NCI-H526 (cell line): ENCODE results near the gene CACNA2D3.

Experiments
- DNase-seq, 2 experiments: peaks; one replicate each; lab custom pipeline; 2025; lab: John Stamatoyannopoulos, UW

The CACNA2D3 gene

GRCh38 chr3:54917862-54918261 is 795.5 kb downstream of the CACNA2D3 start:
- no peak for DNase-seq

- no peak for DNase-seq
Observed at GRCh38 chr3:54918516-54918915, 796.2 kb downstream of the CACNA2D3 start.

- DNase-seq, result no peak
Observed at GRCh38 chr3:54928046-54928770, 805.9 kb downstream of the CACNA2D3 start, which contains the start of gene LRTM1. Gene LRTM1 (minus strand): TSS chr3:54928059. CDS start chr3:54927911, 148 bp downstream.

DNA sequence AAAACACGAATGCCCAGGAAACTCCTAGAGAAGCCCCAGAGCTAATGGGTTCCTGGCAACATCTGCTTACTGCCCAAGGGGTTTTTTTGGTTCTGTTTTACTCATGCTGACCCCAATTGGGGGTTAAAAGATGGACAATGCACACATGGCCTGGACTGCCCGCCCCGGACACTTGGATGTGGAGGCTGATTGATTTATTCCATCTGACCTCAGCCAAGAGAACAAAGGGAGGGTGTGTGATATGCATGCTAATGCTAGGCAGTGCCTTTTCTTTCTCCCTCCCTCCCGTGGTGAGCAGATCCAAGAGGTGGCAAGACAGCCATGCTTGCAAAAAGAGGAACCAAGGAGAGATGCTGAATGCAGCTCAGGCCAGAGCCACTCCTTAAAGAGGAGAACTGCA is 808.8 kb downstream of the CACNA2D3 start:
- DNase-seq, result no peak

- no peak for DNase-seq
Observed at GRCh38 chr3:54932606-54933005, 810.3 kb downstream of the CACNA2D3 start.

DNA sequence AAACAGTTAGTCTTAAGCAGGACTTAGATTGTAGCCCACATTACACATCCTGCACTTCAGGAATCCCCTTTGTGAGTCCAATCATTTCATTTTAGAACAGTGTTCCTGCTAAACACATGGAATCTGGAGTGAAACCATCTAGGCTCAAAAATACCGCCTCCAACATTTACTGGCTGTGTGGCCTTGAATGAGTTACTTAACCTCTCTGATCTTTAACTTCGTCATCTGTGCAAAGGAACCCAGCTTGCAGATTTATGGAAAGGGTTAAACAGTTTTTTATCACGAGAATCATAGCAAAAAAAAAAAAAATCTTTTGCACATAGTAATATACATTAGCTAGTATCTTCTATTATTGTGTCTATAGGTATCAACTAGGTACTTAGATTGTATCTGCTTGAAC is 813.5 kb downstream of the CACNA2D3 start:
- DNase-seq, result no peak

DNA sequence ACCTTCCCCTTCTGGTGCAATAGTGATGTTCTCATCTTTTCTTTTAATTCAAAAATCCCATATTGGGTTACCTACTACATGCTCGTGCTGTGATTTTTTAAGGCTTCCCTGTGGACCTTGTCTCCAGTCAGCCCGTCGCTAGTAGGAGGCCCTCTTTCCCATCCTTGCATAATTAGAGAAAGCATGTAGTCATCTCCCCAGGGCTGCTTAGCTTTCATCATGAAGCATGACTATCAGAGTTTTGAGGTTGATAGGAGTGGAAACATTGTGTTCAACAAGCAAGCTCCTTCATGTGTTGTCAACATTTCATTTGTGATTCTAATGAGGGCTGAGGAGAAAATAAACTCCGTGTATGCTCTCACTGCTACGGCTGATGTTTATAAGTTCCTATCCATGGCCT is 814.2 kb downstream of the CACNA2D3 start:
- DNase-seq, result no peak

DNA sequence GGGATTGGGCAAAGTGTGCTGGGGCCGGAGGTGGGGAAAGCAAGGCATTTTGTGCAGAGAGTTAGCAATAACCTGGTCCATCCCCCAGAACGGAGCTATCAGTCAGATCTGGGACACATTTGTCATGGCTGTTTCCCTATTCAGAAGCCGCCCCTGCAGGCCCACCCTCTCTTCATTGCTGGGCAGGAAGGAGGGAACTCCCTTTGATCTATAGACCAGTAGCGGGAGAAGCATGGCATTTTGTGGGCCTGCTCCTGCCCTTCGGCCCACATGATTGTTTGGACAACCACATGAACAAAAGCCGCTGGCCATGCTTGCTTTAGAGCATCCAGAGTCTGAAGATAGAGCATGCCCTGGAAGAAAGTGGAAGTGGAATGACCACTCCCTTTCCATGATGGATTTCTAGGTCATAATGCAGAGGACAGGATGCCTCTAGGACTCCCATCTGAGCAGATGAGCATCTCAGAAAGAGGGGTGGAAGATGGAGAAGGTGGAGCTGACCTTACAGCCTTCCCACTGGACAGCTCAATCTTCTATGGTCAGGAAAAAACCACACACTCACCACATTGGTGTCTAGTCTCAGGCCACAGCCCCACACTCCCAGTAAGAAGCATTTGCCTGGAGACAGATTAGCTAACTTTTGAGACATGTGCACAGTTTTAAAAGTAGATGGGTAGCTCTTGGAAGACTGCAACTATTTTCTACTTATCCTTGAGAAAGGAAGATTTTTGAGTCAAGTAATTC is 817.4 kb downstream of the CACNA2D3 start:
- DNase-seq, result no peak

DNA sequence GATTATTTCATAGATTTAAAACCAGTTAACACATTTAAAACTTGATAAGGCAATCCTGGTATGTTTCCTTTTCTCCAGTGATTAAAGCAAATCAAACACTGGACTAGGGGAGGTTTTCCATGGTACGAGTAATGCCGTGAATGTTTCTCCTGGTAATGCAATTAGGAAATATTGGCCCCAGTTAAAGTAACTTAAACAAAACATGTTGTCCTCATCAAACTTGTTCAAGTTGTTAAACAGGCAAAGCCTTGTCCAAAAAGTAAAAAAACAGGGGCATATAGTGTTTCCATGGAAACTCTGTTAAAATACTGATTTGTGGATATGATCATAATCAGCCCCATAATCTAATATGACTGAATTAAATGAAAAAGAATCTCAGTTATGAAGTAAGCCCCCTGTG is 818.6 kb downstream of the CACNA2D3 start:
- no peak for DNase-seq

DNA sequence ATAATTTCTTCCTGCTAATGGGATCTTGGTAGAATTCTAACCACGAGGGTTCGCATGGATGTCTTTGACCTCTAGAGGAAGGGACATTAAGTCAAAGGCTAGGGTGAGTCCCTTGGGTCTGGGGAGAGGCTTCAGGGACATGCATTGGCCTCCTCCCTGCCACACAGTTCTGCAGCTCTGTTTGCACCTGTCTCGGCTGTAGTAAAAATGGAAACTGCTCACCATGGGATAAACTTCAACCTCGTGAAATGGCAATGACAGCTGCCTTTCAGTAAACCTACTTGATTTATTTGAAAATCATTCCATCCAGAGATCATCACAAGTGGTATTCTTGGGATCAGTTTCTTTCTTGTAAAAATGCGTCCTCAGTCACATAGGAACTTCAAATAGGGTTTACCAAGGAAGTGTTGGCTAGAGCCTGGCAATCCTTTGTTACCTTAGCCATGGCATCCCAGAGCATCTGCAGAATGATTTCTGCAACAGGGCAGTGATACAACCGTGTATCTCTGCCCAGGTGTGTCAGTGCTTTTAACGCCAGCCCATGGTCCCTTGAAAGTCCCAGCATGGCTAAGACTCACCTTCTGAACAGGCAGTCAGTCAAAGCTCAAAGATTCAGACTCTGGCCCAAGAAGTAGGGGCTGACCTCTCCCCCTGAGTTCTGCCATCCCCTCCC is 819.5 kb downstream of the CACNA2D3 start:
- no peak for DNase-seq

DNA sequence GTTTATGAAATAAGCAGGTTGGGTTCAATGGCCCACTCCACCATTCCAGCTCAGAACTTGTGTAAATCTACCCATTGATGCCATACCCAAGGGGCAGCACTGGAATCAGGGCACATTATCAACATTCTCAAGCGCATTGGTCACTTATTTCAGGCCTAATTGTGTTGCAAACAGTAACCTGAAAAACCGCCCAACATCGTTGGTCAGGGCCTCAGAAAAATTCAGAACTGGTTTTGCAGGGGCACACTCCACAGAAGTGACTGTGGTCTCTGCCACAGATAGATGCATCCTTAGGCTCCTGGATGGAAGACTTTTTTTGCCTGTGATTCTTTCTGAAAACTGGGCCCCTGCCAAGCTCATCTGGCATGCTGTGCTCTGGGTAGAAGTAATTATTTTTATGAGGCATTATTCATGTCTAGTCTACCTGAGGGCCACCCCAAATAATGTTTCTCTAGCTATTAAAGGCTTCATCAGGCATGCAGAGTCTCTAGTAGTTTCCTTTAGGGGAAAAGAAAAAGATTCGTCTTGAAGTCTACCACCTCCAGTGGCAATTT is 827.2 kb downstream of the CACNA2D3 start:
- DNase-seq, result no peak

DNA sequence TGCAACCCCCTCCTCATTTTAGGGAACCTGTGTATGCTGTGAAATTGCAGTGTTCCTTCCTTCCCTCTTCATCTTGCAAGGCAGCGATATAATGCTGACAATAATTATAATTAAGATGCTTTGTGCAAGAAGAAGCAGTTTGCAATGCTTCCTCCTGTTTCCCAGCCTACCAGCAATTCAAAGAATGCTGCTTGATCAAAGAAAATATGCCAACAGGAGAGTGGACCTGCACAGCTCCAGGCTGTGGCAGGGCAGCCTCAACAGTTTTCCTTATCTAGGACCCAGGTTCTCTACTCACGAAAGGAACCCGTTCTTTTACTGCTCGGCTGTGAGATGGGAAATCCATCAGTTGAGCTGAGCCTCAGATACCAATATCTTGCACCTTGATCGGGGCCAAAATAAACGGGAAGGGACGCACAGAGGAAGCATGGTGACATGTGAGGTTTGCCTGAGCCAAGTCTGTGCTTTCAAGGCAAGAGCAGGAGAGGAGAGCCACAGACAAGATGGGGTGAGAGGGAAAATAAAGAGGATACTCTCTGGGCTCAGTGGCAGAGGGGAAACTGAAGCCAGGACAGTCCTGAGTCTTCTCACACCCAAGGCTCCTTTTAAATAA is 828.1 kb downstream of the CACNA2D3 start:
- no peak for DNase-seq

DNA sequence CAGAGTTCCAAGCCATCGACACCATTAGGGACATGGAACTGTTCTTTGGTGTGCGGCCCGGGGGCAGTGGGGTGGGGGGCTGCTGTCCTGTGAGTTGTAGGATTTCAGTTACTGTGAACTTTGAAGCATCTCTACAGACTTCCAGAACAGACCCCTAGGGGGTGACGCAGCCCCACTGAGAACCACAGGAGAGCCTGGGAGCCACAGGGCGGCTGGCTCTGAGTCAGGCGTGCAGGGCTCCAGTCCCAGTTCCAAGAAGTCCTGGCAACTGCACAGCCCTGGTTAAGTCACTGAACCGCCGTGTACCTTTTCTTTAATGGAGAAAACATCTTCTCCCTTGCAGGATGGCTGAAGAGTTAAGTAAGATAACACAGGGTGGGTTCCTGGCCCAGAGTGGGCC is 829.1 kb downstream of the CACNA2D3 start:
- peak in 1 of 2 experiments; percentile 51 for DNase-seq

- DNase-seq, result no peak
Observed at GRCh38 chr3:54954022-54954421, 831.7 kb downstream of the CACNA2D3 start.

DNA sequence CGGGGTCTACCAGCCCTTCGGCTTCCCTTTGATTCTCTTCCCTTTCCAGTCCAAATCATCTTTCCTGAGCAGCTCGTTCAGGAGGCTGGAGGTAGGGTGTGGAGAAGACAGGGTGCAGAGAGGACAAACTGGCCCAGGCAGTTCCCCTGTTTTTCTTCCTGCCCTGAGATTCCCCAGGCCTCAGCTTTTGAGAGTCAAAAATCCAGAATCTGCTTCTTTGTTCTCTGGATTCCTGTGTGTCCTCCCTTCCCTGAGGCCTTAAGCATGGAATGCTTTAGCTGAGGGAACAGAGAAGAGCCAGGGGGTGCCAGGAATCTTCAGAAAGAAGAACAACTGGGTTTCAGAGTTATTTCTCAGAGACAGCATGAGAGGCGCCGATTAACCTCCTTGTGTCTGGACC is 832.2 kb downstream of the CACNA2D3 start:
- no peak for DNase-seq

DNA sequence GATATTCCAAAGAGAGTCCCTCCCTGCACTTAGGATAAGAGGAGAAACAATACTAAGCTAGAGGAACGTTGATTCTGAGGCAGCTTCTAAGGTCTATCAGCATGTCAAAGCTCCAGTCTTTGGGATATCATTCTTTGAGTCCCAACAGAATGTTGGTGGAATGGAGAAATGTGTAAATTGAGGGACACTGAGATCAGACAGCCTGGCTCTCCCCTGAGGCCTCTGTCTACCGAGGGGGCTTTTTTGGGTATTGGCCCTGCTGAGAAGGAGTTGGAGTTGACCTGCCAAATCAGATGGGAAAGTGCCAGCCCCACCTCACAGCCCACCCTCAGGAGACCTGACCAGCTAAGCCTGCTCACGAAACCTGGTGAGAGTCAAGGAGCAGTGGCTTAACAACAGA is 833.1 kb downstream of the CACNA2D3 start:
- DNase-seq, result no peak

DNA sequence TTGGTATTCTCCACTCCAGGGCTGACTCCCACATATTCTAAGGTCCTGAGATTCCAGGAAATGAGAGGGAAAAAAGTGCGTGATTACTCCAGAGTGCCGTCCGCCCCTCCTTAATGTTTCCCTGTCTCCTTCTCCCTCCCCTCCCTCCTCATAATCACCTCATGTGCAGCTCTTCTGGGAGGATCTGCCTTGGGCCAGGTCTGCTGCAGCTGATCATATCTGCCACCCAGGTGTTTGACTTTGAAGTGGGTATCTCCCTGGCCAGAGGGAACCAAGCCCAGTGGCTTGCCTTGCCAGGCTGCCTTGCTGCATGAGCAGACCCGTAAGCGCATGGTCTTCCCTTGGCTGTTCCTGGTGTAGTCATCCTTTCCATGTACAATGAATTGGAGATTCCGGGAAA is 833.6 kb downstream of the CACNA2D3 start:
- no peak for DNase-seq

GRCh38 chr3:54957711-54958110 is 835.4 kb downstream of the CACNA2D3 start:
- no peak for DNase-seq

DNA sequence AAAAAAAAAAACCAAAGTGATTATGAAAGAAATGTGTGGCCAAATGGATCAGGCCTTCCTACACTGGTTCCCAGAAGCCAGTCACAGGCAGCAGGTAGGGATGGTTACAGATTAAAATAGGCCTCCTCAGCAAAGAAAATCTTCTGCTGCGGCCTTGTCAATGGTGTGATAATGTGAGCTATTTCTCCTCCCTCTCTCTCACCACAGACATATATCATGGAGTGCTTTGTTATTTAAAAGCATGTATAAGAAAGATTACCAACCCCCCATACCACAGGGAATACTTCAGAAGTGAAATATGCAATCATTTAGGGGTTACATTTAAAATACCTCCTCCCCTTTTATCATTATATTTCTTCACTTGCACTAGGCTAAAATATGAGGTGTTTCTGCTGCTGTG is 837.7 kb downstream of the CACNA2D3 start:
- no peak for DNase-seq

DNA sequence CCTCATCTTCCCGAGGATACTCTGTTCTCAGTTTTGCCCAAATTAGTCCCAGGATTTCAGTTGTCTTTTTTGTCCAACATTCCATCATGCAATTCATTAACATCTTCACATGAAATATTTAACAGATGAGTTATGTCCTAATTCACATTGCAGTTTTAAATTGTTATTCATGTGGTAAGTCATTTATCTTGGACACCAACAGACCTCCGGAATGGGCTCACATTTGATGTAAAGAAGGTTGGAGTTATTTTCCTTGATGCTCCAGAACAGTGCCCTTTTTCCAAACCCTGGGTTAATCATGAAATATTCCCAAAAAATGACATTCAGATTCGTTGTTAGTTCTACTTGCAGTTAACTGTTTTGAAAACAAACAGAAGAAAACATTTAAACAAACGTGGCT is 838.3 kb downstream of the CACNA2D3 start:
- no peak for DNase-seq

GRCh38 chr3:54962200-54962599 is 839.8 kb downstream of the CACNA2D3 start:
- no peak for DNase-seq

GRCh38 chr3:54963641-54964040 is 841.3 kb downstream of the CACNA2D3 start:
- no peak for DNase-seq
